ENCODE results near the gene IQCN.

GRCh38 chr19:18287836-18288772 lies 13.9 kb upstream of the IQCN start:
- TF ChIP-seq POLR2AphosphoS5 (IDR thresholded peaks at IDR 0.05) (no peak), CTCF (IDR thresholded peaks at IDR 0.05 in 8 of 11, conservative IDR thresholded peaks at IDR 0.05 in 3 of 11) (no peak), POLR2A (IDR thresholded peaks at IDR 0.05) (no peak)

Measured in spleen (tissue), 7 donors.